IMR-90 (cell line): ENCODE measurements around the gene MTAP. TPM values are rescaled to one million over a fixed set of nuclear protein-coding genes. Genes with fewer than 3 reads are reported as not detected.

Experiments used
- ATAC-seq: fragments of 200-7000 bp; cut with Tn5 transposase; 2 replicates; pipeline ENCODE4 v1.9.1; 2020; ENCODE audit warnings: low read depth, mild to moderate bottlenecking, moderate library complexity
- BruUV-seq: library from RNA; stranded (reverse); fragments of 400-500 nt; replicated peaks from 2 replicates; lab custom pipeline; 2021; lab: Mats Ljungman, UMichigan
- CTCF ChIA-PET: fragments of 300-600 bp; formaldehyde crosslinking; extraction: SDS; loops from one replicate; lab custom pipeline; 2021; ENCODE audit warnings: antibody characterized with exemption; lab: Yijun Ruan, JAX
- POLR2A ChIA-PET: fragments of 300-600 bp; sonication (Branson Sonifier 250); formaldehyde crosslinking; loops from one replicate; lab custom pipeline; 2022; ENCODE audit warnings: antibody characterized with exemption; ENCODE audit not compliant: unreplicated experiment; lab: Charles Lee
- DNase-seq: peaks from one replicate; pipeline ENCODE4 v3.0.0; 2013
- H2AFZ ChIP-seq: replicated peaks from 2 replicates; pipeline ENCODE3; 2013; ENCODE audit warnings: low read length, mild to moderate bottlenecking; ENCODE audit not compliant: poor library complexity
- H2AK5ac ChIP-seq: 2 replicates; pipeline ENCODE4 v1.6.1; 2013; ENCODE audit warnings: low read depth, low read length, inconsistent platforms
- H2AK9ac ChIP-seq: replicated peaks from 2 replicates; pipeline ENCODE3; 2013; ENCODE audit warnings: mild to moderate bottlenecking, low read depth, low read length, moderate library complexity; ENCODE audit not compliant: poor library complexity
- H2BK120ac ChIP-seq: 2 replicates; pipeline ENCODE4 v1.6.1; 2013; ENCODE audit warnings: low read depth, low read length, inconsistent platforms
- H2BK15ac ChIP-seq: 3 replicates; pipeline ENCODE4 v1.6.1; 2013; ENCODE audit warnings: low read depth, low read length, inconsistent platforms
- H2BK20ac ChIP-seq: 2 replicates; pipeline ENCODE4 v1.6.1; 2013; ENCODE audit warnings: low read depth, mild to moderate bottlenecking, inconsistent platforms, low read length, moderate library complexity
- H2BK5ac ChIP-seq: 2 replicates; pipeline ENCODE4 v1.6.1; 2013; ENCODE audit warnings: mild to moderate bottlenecking, low read depth, low read length, inconsistent platforms; ENCODE audit not compliant: poor library complexity, severe bottlenecking
- H3K14ac ChIP-seq: replicated peaks from 2 replicates; pipeline ENCODE4 v1.6.1; 2013; ENCODE audit warnings: low read depth, low read length, inconsistent platforms
- H3K18ac ChIP-seq: 2 replicates; pipeline ENCODE4 v1.6.1; 2013; ENCODE audit warnings: low read depth, low read length, control low read depth
- H3K23ac ChIP-seq: 2 replicates; pipeline ENCODE4 v1.6.1; 2013; ENCODE audit warnings: low read depth, low read length, inconsistent platforms
- H3K27ac ChIP-seq: 2 replicates; pipeline ENCODE4 v1.5.1; 2013; ENCODE audit warnings: mild to moderate bottlenecking, control low read depth, low read length; ENCODE audit not compliant: insufficient read depth
- H3K27me3 ChIP-seq: 2 replicates; pipeline ENCODE4 v1.6.1; 2013; ENCODE audit warnings: low read length; ENCODE audit not compliant: control insufficient read depth, insufficient read depth
- H3K36me3 ChIP-seq: 2 replicates; pipeline ENCODE4 v1.6.1; 2013; ENCODE audit warnings: low read length, mixed read lengths; ENCODE audit not compliant: control insufficient read depth, insufficient read depth
- H3K4ac ChIP-seq: 2 replicates; pipeline ENCODE4 v1.6.1; 2013; ENCODE audit warnings: low read depth, low read length, inconsistent platforms
- H3K4me1 ChIP-seq: 2 replicates; pipeline ENCODE4 v1.6.1; 2013; ENCODE audit warnings: low read length, mixed read lengths; ENCODE audit not compliant: control insufficient read depth, insufficient read depth
- H3K4me2 ChIP-seq: 2 replicates; pipeline ENCODE4 v1.6.1; 2013; ENCODE audit warnings: low read depth, mild to moderate bottlenecking, control low read depth, low read length, moderate library complexity
- H3K4me3 ChIP-seq: 2 replicates; pipeline ENCODE4 v1.5.1; 2013; ENCODE audit warnings: low read depth, mild to moderate bottlenecking, control low read depth, low read length, moderate library complexity; ENCODE audit not compliant: insufficient read depth
- H3K56ac ChIP-seq: 2 replicates; pipeline ENCODE4 v1.6.1; 2013; ENCODE audit warnings: low read length, inconsistent platforms; ENCODE audit not compliant: insufficient read depth; ENCODE audit errors: extremely low read depth
- H3K79me1 ChIP-seq, 2 experiments: 2 replicates each; pipeline ENCODE4 v1.6.1; 2013; ENCODE audit warnings: low read length in 2 of 2, inconsistent platforms in 1 of 2, low read depth in 1 of 2
- H3K9ac ChIP-seq: 2 replicates; pipeline ENCODE4 v1.6.1; 2013; ENCODE audit warnings: low read depth, low read length, control low read depth
- H3K9me1 ChIP-seq: 2 replicates; pipeline ENCODE4 v1.6.1; 2013; ENCODE audit warnings: low read length, inconsistent platforms; ENCODE audit not compliant: insufficient read depth
- H3K9me3 ChIP-seq: 2 replicates; pipeline ENCODE4 v1.6.1; 2013; ENCODE audit warnings: low read length; ENCODE audit not compliant: control insufficient read depth, insufficient read depth
- H4K20me1 ChIP-seq: 2 replicates; pipeline ENCODE4 v1.6.1; 2013; ENCODE audit warnings: low read length, inconsistent platforms; ENCODE audit not compliant: insufficient read depth
- H4K5ac ChIP-seq: 2 replicates; pipeline ENCODE4 v1.6.1; 2013; ENCODE audit warnings: mild to moderate bottlenecking, low read depth, low read length, control low read depth
- H4K8ac ChIP-seq, 2 experiments: 2 replicates each; pipeline ENCODE4 v1.6.1; 2013; ENCODE audit warnings: low read depth in 2 of 2, low read length in 2 of 2, control low read depth in 1 of 2, inconsistent platforms in 1 of 2
- H4K91ac ChIP-seq: 2 replicates; pipeline ENCODE4 v1.6.1; 2013; ENCODE audit warnings: low read depth, low read length, inconsistent platforms; ENCODE audit not compliant: insufficient read depth
- MAFK ChIP-seq: IDR thresholded peaks from 2 replicates; pipeline ENCODE4 v1.6.1; 2012; ENCODE audit warnings: low read depth, low read length, improper control_type of control experiment
- MAZ ChIP-seq: IDR thresholded peaks from 2 replicates; pipeline ENCODE4 v1.6.1; 2012; ENCODE audit warnings: low read depth, mild to moderate bottlenecking, low read length, improper control_type of control experiment, moderate library complexity, borderline replicate concordance
- NFE2L2 ChIP-seq: fragments of 150-350 bp; IDR thresholded peaks from 2 replicates; pipeline ENCODE4 v1.6.1; 2016; ENCODE audit warnings: low read depth, mild to moderate bottlenecking, low read length
- USF2 ChIP-seq: fragments of 150-350 bp; IDR thresholded peaks from 2 replicates; pipeline ENCODE4 v1.6.1; 2017; ENCODE audit warnings: mild to moderate bottlenecking, antibody characterized with exemption, low read length, low read depth
- WGBS, 2 experiments: methylation state at CpG; one replicate each; pipeline versions ENCODE4 v1.1.5 to v1.1.7; 2013; ENCODE audit warnings: missing lambda C conversion rate in 2 of 2; ENCODE audit not compliant: insufficient read length in 1 of 2; ENCODE audit errors: extremely low coverage in 2 of 2; 5-methylcytosine and 5-hydroxymethylcytosine counted together
- dilution Hi-C: fragments of 300-500 bp; cut with HindIII; formaldehyde crosslinking; loops from one replicate; pipeline ENCODE4 v1.14.3; 2018; ENCODE audit warnings: low sequenced_read_pairs; ENCODE audit not compliant: unreplicated experiment
- in situ Hi-C: fragments of 300-500 bp; cut with MboI; formaldehyde crosslinking; loops from 3 replicates; pipeline ENCODE4 v1.14.3; 2019; ENCODE audit warnings: low sequenced_read_pairs, inconsistent platforms, mixed read lengths
- intact Hi-C: fragments of 100-400 bp; cut with micrococcal nuclease; formaldehyde crosslinking; loops from 2 replicates; pipeline ENCODE4 v1.10.0; 2022
- polyA plus RNA-seq, 3 experiments: library from polyadenylated mRNA; depleted of rRNA; stranded (reverse); fragments of >200 nt; gene quantifications; 2 replicates each; pipeline ENCODE4 v1.2.3, GENCODE V29; 2012; ENCODE audit warnings: low replicate concordance in 1 of 3
- total RNA-seq: library from RNA; depleted of rRNA; stranded (reverse); fragments of >200 nt; gene quantifications from 2 replicates; pipeline ENCODE4 v1.2.3, GENCODE V29; 2012

Gene MTAP
- total and polyA plus RNA-seq, 2 of the 4 experiments (the other 2 are of a cell fraction), result 15.7 to 50.9 TPM

- Histone ChIP-seq H3K14ac (no peak overlapping the region), H3K18ac (no peak overlapping the region), H3K27ac (no peak overlapping the region), H2AK5ac (no peak overlapping the region), H3K79me1 (no peaks in the 10 kb centered on the region), H3K4ac (no peak overlapping the region), H3K9me3 (no peaks in the 10 kb centered on the region), H4K91ac (no peak overlapping the region), H2AFZ (no peak overlapping the region), H3K36me3 (no peaks in the 10 kb centered on the region), H3K4me3 (no peak overlapping the region), H2AK9ac (no peak overlapping the region), H4K8ac (no peak overlapping the region), H2BK20ac (no peak overlapping the region), H3K56ac (no peak overlapping the region), H3K9ac (no peak overlapping the region), H3K23ac (no peak overlapping the region), H3K27me3 (peaks cover 3% of the 10 kb centered on the region), H4K20me1 (no peaks in the 10 kb centered on the region), H3K4me2 (no peak overlapping the region), H4K5ac (no peak overlapping the region), H3K4me1 (no peaks in the 10 kb centered on the region), H2BK15ac (no peak overlapping the region), H3K9me1 (no peaks in the 10 kb centered on the region; the same call in 1 of the 2 replicates), H2BK5ac (no peak overlapping the region), H2BK120ac (no peak overlapping the region)
- ATAC-seq (no peak), DNase-seq (no peak)
- ChIA-PET POLR2A (no interaction called here), CTCF (no interaction called here)
- BruUV-seq, result no TSS peak
- TF ChIP-seq MAZ (no peak), MAFK (no peak), USF2 (no peak), NFE2L2 (no peak)
- no CpG with 5 or more reads among the region's 4 CpGs for WGBS, 2 experiments
- in situ Hi-C loops (no loop called here), intact Hi-C loops (loop anchor here (5.0 kb wide), 1 partner anchor 84 kb away; no protein-coding TSS in a partner anchor), dilution Hi-C loops (no loop called here)
Measured at GRCh38 chr9:21941337-21941995, 139.0 kb downstream of the MTAP start.
